CD4-positive, alpha-beta T cell treated with Interleukin-6 for 4 hours (primary cell): Measurements from ENCODE around the gene CCDC51.
"Not testable (repeated sequence)": the region's sequence is repeated elsewhere in the genome, so short reads cannot be mapped to it uniquely, and the experiment has no call there.

ENCODE experiments used
- DNase-seq: peaks from one replicate; pipeline ENCODE4 v3.0.0-alpha.2; 2020; ENCODE audit warnings: mixed read lengths

The CCDC51 gene

GRCh38 chr3:48439820-48440589 is at the start of gene CCDC51, which contains the start of gene TMA7:
TSS of gene CCDC51 (minus strand) at chr3:48440119. CDS start at chr3:48435128, 4,991 bp downstream.
TSS of gene TMA7 (plus strand) at chr3:48440257. CDS start at chr3:48440297, 40 bp downstream.
- DNase-seq: peak; percentile 99

- no peak for DNase-seq
These were observed 47.0 kb upstream of the CCDC51 start for GRCh38 chr3:48486952-48487351.

- not testable (repeated sequence) for DNase-seq
These were observed 42.9 kb upstream of the CCDC51 start for GRCh38 chr3:48482822-48483221.

- not testable (repeated sequence) for DNase-seq
These were observed 41.0 kb upstream of the CCDC51 start for GRCh38 chr3:48480891-48481290.

GRCh38 chr3:48478626-48479555 is 39.0 kb upstream of the CCDC51 start:
- peak; percentile 76 for DNase-seq

- DNase-seq: no peak
These were observed 38.1 kb upstream of the CCDC51 start for GRCh38 chr3:48477959-48478520.

- no peak for DNase-seq
These were observed 36.6 kb upstream of the CCDC51 start for GRCh38 chr3:48476426-48477053.

GRCh38 chr3:48475188-48475587 is 35.3 kb upstream of the CCDC51 start:
- DNase-seq: no peak

GRCh38 chr3:48474619-48475018 is 34.7 kb upstream of the CCDC51 start:
- no peak for DNase-seq

GRCh38 chr3:48474031-48474430 is 34.1 kb upstream of the CCDC51 start:
- not testable (repeated sequence) for DNase-seq

GRCh38 chr3:48473617-48473952 is 33.7 kb upstream of the CCDC51 start:
- no peak for DNase-seq

- peak; percentile 96 for DNase-seq
These were observed 33.2 kb upstream of the CCDC51 start for GRCh38 chr3:48472923-48473616.

- DNase-seq: no peak
These were observed 32.7 kb upstream of the CCDC51 start for GRCh38 chr3:48472673-48472922.

- DNase-seq: no peak
These were observed 30.4 kb upstream of the CCDC51 start for GRCh38 chr3:48470286-48470685.

- DNase-seq: no peak
These were observed 29.4 kb upstream of the CCDC51 start for GRCh38 chr3:48469046-48469915.

- DNase-seq: no peak
These were observed 28.4 kb upstream of the CCDC51 start for GRCh38 chr3:48468329-48468731.

- no peak for DNase-seq
These were observed 27.8 kb upstream of the CCDC51 start for GRCh38 chr3:48467473-48468267.

- no peak for DNase-seq
These were observed 27.2 kb upstream of the CCDC51 start for GRCh38 chr3:48467110-48467454.

GRCh38 chr3:48466386-48467109 is 26.6 kb upstream of the CCDC51 start:
- peak; percentile 47 for DNase-seq
